BJ (cell line): ENCODE data around the gene TUFT1. TPM values are rescaled to one million over a fixed set of nuclear protein-coding genes. Genes with fewer than 3 reads are reported as not detected.
"Not testable (repeated sequence)": the region's sequence is repeated elsewhere in the genome, so short reads cannot be mapped to it uniquely, and the experiment has no call there.

Source experiments
- CTCF ChIA-PET: fragments of 350-600 bp; formaldehyde crosslinking; extraction: SDS; loops from one replicate; lab custom pipeline; 2021; ENCODE audit warnings: antibody characterized with exemption, inconsistent platforms; lab: Yijun Ruan, JAX
- POLR2A ChIA-PET: fragments of 300-600 bp; sonication (Branson Sonifier 250); formaldehyde crosslinking; extraction: SDS; loops from one replicate; lab custom pipeline; 2021; ENCODE audit warnings: antibody characterized with exemption; lab: Charles Lee
- DNase-seq: peaks from one replicate; pipeline ENCODE4 v3.0.0-alpha.2; 2011; ENCODE audit warnings: low read depth
- H3K27me3 ChIP-seq: 2 replicates; pipeline ENCODE4 v1.6.0; 2011; ENCODE audit warnings: low read length; ENCODE audit not compliant: control insufficient read depth, insufficient read depth
- H3K36me3 ChIP-seq: 2 replicates; pipeline ENCODE4 v1.5.1; 2011; ENCODE audit warnings: low read length; ENCODE audit not compliant: control insufficient read depth, insufficient read depth
- H3K4me3 ChIP-seq: 2 replicates; pipeline ENCODE4 v1.5.1; 2011; ENCODE audit warnings: low read depth, mild to moderate bottlenecking, control low read depth, low read length
- polyA plus RNA-seq: library from polyadenylated mRNA; depleted of rRNA; stranded (reverse); fragments of >200 nt; gene quantifications from 2 replicates; pipeline ENCODE4 v1.2.3, GENCODE V29; 2011
- TF ChIP-seq, protein P1 (sequence below): IDR thresholded peaks from 2 replicates; pipeline ENCODE4 v1.5.1; 2011; ENCODE audit warnings: low read depth, mild to moderate bottlenecking, control low read depth, inconsistent platforms, low read length, moderate library complexity; ENCODE audit not compliant: insufficient read depth

Gene TUFT1
- polyA plus RNA-seq, 1 experiment = 14.3 TPM

DNA sequence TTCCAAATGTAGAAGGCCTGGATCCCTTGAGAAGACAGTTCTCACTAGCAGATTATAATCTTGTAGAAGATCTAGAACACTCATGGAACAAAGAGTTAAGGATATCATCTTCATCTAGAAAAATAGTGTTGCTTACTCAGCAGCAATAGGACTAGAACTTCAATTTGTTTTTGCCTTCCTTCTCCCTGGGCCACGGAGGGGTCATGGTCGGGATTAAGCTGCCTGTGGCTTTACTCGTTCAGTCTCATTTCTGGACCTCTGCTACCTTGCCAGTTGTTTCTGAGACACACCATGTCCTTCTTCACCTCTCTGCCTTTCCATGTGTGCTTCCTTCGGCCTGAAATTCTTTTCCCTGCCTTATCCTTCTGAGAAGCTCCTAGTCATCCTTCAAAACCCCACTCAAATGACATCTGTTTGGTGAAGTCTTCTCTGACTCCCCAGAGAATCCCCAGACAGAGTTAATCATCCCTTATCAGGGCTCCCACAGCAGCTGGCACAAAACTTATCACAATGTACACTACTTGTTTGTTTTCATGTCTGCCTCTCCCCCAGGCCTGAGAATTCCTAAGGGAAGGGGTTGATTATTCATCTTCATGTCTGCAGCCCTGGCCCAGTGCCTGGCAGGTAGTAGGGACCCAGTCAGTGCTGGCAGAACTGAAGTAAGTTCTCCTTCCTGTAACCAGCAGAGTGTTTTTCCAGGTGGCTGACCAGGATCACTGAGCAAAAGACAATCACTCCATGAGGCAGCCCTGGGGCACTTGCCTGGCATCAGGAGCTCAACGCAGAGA is 56.3 kb downstream of the TUFT1 start:
- Histone ChIP-seq H3K27me3 (no peaks in the 10 kb centered on the region), H3K36me3 (no peaks in the 10 kb centered on the region), H3K4me3 (no peak overlapping the region)
- ChIA-PET CTCF (interaction anchor here (0.7 to 1.9 kb wide), 6 partner anchors 9 to 138 kb away, joined by 3 to 5 read pairs (median 4); no protein-coding TSS in a partner anchor), POLR2A (no interaction called here)
- no peak for DNase-seq
- TF ChIP-seq, protein P1, sequence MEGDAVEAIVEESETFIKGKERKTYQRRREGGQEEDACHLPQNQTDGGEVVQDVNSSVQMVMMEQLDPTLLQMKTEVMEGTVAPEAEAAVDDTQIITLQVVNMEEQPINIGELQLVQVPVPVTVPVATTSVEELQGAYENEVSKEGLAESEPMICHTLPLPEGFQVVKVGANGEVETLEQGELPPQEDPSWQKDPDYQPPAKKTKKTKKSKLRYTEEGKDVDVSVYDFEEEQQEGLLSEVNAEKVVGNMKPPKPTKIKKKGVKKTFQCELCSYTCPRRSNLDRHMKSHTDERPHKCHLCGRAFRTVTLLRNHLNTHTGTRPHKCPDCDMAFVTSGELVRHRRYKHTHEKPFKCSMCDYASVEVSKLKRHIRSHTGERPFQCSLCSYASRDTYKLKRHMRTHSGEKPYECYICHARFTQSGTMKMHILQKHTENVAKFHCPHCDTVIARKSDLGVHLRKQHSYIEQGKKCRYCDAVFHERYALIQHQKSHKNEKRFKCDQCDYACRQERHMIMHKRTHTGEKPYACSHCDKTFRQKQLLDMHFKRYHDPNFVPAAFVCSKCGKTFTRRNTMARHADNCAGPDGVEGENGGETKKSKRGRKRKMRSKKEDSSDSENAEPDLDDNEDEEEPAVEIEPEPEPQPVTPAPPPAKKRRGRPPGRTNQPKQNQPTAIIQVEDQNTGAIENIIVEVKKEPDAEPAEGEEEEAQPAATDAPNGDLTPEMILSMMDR = no peak

DNA sequence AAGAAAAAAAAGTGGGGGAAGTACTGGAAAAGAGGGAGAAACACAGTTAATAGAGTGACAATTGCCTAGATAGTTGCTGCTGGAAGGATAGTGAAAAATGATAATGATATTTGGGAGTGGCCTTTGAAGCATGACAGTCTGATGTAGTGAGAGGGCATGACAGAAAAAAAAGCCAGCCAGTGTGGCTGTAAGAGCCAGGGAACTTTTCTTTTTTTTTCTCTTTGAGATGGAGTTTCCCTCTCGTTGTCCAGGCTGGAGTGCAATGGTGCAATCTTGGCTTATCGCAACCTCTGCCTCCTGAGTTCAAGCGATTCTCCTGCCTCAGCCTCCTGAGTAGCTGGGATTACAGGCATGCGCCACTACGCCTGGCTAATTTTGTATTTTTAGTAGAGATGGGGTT is 62.4 kb downstream of the TUFT1 start:
- POLR2A ChIA-PET, H3K36me3 ChIP-seq, H3K27me3 ChIP-seq, DNase-seq, H3K4me3 ChIP-seq: not testable (repeated sequence)
- CTCF ChIA-PET = interaction anchor here (2.5 kb wide), 1 partner anchor 8 kb away, joined by 18 read pairs; no protein-coding TSS in a partner anchor

DNA sequence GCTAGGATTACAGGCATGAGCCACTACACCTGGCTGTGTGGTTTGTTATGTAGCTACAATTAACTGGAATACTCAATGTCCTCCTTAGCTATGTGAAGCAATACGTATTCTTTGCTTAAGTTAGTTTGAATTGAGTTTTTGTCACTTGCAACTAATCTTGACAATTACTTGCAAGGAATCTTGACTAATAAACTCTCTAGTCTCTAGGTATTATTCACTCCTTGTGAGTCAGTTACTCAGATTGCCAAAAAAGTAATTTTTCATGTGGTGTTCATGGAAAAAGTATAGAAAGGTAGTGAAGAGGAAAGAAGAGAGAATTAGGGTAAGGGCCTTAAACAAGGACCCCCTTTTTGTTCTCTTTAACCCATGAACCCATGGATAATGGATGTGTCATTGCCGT is 64.2 kb downstream of the TUFT1 start:
- Histone ChIP-seq H3K27me3 (no peaks in the 10 kb centered on the region), H3K36me3 (no peaks in the 10 kb centered on the region), H3K4me3 (no peak overlapping the region)
- no peak for DNase-seq
- ChIA-PET CTCF (interaction anchor here (1.4 to 2.5 kb wide), 3 partner anchors 10 to 131 kb away, joined by 3 to 18 read pairs (median 3); no protein-coding TSS in a partner anchor), POLR2A (no interaction called here)
- TF ChIP-seq, protein P1 = no peak

DNA sequence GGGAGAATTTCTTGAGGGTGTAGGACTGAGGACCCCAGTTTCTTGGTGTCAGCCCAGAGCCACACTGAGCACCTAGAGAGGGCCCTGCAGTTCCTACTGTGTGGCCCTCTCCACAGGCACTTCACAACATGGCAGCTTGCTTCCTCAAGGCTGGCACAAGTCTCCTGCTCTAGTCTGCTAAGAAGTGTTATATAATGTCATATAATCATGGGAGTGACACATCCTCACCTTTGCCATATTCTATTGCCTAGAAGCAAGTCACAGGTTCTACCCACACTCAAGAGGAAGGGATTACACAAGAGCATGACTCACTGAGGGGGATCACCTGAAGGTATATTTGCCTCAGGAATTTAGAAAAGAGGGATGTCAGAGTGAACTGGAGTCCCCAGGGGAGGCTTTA is 66.3 kb downstream of the TUFT1 start:
- ChIA-PET POLR2A (no interaction called here), CTCF (interaction anchor here (0.6 to 1.9 kb wide), 3 partner anchors 12 to 28 kb away, joined by 3 to 13 read pairs (median 4); no protein-coding TSS in a partner anchor)

DNA sequence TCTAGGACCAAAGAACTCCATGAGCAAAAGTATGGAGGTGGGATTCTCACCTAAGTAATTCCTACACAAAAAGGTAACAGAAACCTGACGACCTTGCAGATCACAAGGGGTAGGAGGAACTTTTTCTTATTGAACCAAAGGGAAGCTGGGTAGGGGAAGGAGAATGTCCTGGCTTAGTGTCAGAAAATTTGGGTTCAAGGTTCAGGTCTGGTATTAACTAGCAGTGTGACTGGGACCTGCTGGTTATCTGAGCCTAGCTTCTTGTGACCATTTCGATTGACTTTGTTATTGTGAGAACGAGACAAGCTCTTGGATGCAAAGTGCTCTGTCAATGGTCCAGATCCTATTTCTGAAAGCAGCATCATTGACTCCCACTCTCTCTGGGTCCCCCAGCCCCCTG is 66.7 kb downstream of the TUFT1 start:
- no peak overlapping the region for H3K4me3 ChIP-seq
- TF ChIP-seq, protein P1 = no peak
- ChIA-PET CTCF (interaction anchor here (1.9 kb wide), 1 partner anchor 13 kb away, joined by 13 read pairs; no protein-coding TSS in a partner anchor), POLR2A (no interaction called here)
- no peaks in the 10 kb centered on the region for H3K27me3 ChIP-seq
- H3K36me3 ChIP-seq = no peaks in the 10 kb centered on the region
- no peak for DNase-seq

More for the DNA sequence above, 66.3 kb downstream of the TUFT1 start:
- H3K4me3 ChIP-seq = no peak overlapping the region
- no peaks in the 10 kb centered on the region for H3K27me3 ChIP-seq
- DNase-seq = no peak
- H3K36me3 ChIP-seq = no peaks in the 10 kb centered on the region
- TF ChIP-seq, protein P1 = no peak
